Esophagus (tissue), 2 donors: ENCODE measurements around the gene COPS8. TPM values are rescaled to one million over a fixed set of nuclear protein-coding genes. Genes with fewer than 3 reads are reported as not detected.
A peak's percentile ranks its signal among the peaks of the same experiment; 100 is the strongest.

ENCODE experiments used
- H3K27ac ChIP-seq, 2 donors: one replicate each; pipeline ENCODE4 v1.5.1; 2013; ENCODE audit warnings: low read depth in 2 of 2, mild to moderate bottlenecking in 2 of 2, inconsistent platforms in 1 of 2, low read length in 1 of 2, moderate library complexity in 1 of 2
- H3K27me3 ChIP-seq, 2 donors: one replicate each; pipeline ENCODE4 v1.6.1; 2013; ENCODE audit warnings: low read length in 2 of 2, control low read depth in 1 of 2, mild to moderate bottlenecking in 1 of 2; ENCODE audit not compliant: insufficient read depth in 2 of 2, control insufficient read depth in 1 of 2
- H3K36me3 ChIP-seq, 2 donors: one replicate each; pipeline ENCODE4 v1.6.1; 2013; ENCODE audit warnings: low read length in 1 of 2; ENCODE audit not compliant: control insufficient read depth in 2 of 2, insufficient read depth in 2 of 2
- H3K4me1 ChIP-seq, 2 donors: one replicate each; pipeline ENCODE4 v1.6.1; 2013; ENCODE audit warnings: low read length in 1 of 2; ENCODE audit not compliant: control insufficient read depth in 2 of 2, insufficient read depth in 2 of 2
- H3K4me3 ChIP-seq, 2 donors: one replicate each; pipeline ENCODE4 v1.5.1; 2013; ENCODE audit warnings: low read length in 2 of 2, mild to moderate bottlenecking in 2 of 2, low read depth in 1 of 2, moderate library complexity in 1 of 2
- H3K9me3 ChIP-seq, 2 donors: one replicate each; pipeline ENCODE4 v1.6.1; 2013; ENCODE audit warnings: mild to moderate bottlenecking in 2 of 2, low read depth in 1 of 2, low read length in 1 of 2, moderate library complexity in 1 of 2; ENCODE audit not compliant: control insufficient read depth in 2 of 2, insufficient read depth in 1 of 2
- WGBS, 2 donors: extraction: QIAGEN DNeasy Blood & Tissue Kit; methylation state at CpG; one replicate each; pipeline ENCODE4 v1.1.7; 2013; 5-methylcytosine and 5-hydroxymethylcytosine counted together
- polyA plus RNA-seq, 2 donors: library from polyadenylated mRNA; stranded (reverse); fragments of 200-250 nt; gene quantifications; one replicate each; pipeline ENCODE4 v1.2.3, GENCODE V29; 2013
- donor health status: healthy with polysubstance abuse.
- donor health status: Bipolar disorder and iron deficiency.

The COPS8 gene
- polyA plus RNA-seq, 2 donors, result 15.0 to 24.0 TPM

GRCh38 chr2:237128026-237128703 is 42.5 kb downstream of the COPS8 start:
- H3K27ac ChIP-seq, result peak overlapping the region; percentile 38 to 59

GRCh38 chr2:237128845-237129592 is 43.3 kb downstream of the COPS8 start:
- 93 to 95% methylated on average over 10 of the region's 10 CpGs for WGBS, 2 donors
- Histone ChIP-seq H3K36me3 (no peaks in the 10 kb centered on the region), H3K9me3 (peaks cover 0 to 3% of the 10 kb centered on the region in 2 donors), H3K27me3 (no peaks in the 10 kb centered on the region), H3K4me1 (peaks cover 2 to 14% of the 10 kb centered on the region in 2 donors), H3K27ac (no peak overlapping the region), H3K4me3 (no peak overlapping the region)

More at GRCh38 chr2:237128026-237128703, 42.5 kb downstream of the COPS8 start:
- H3K4me1 ChIP-seq, result peaks cover 2 to 14% of the 10 kb centered on the region in 2 donors
- WGBS, 2 donors, result 20 to 29% methylated on average over 11 of the region's 11 CpGs
- no peak overlapping the region for H3K4me3 ChIP-seq
- no peaks in the 10 kb centered on the region for H3K36me3 ChIP-seq
- peaks cover 0 to 3% of the 10 kb centered on the region in 2 donors for H3K9me3 ChIP-seq
- no peaks in the 10 kb centered on the region for H3K27me3 ChIP-seq

- Histone ChIP-seq H3K4me3 (no peak overlapping the region), H3K9me3 (peaks cover 0 to 3% of the 10 kb centered on the region in 2 donors), H3K4me1 (peaks cover 2 to 14% of the 10 kb centered on the region in 2 donors), H3K27me3 (no peaks in the 10 kb centered on the region), H3K36me3 (no peaks in the 10 kb centered on the region), H3K27ac (no peak overlapping the region)
- 95% methylated on average over 4 of the region's 4 CpGs for WGBS, 2 donors
Observed at GRCh38 chr2:237129625-237130263, 44.1 kb downstream of the COPS8 start.

GRCh38 chr2:237130562-237131421 is 45.1 kb downstream of the COPS8 start:
- peaks cover 0 to 3% of the 10 kb centered on the region in 2 donors for H3K9me3 ChIP-seq
- H3K4me1 ChIP-seq, result peaks cover 2 to 14% of the 10 kb centered on the region in 2 donors
- no peak overlapping the region for H3K27ac ChIP-seq
- H3K36me3 ChIP-seq, result no peaks in the 10 kb centered on the region
- WGBS, 2 donors, result 90 to 93% methylated on average over 8 of the region's 8 CpGs
- no peaks in the 10 kb centered on the region for H3K27me3 ChIP-seq
- no peak overlapping the region for H3K4me3 ChIP-seq

GRCh38 chr2:237131749-237132533 is 46.3 kb downstream of the COPS8 start:
- Histone ChIP-seq H3K36me3 (no peaks in the 10 kb centered on the region), H3K27ac (no peak overlapping the region), H3K27me3 (no peaks in the 10 kb centered on the region), H3K9me3 (peaks cover 0 to 3% of the 10 kb centered on the region in 2 donors), H3K4me3 (no peak overlapping the region), H3K4me1 (peaks cover 2 to 14% of the 10 kb centered on the region in 2 donors)
- 55 to 63% methylated on average over 6 of the region's 6 CpGs for WGBS, 2 donors

GRCh38 chr2:237132799-237133198 is 47.1 kb downstream of the COPS8 start:
- WGBS, 2 donors, result 61 to 78% methylated on average over 5 of the region's 5 CpGs
- peaks cover 2 to 13% of the 10 kb centered on the region in 2 donors for H3K4me1 ChIP-seq

GRCh38 chr2:237134321-237135230 is 48.9 kb downstream of the COPS8 start:
- no peaks in the 10 kb centered on the region for H3K36me3 ChIP-seq
- 55% methylated on average over 4 of the region's 4 CpGs for WGBS, 2 donors
- peak overlapping the region; percentile 21 to 40 for H3K27ac ChIP-seq
- no peaks in the 10 kb centered on the region for H3K9me3 ChIP-seq
- H3K4me1 ChIP-seq, result peaks cover 1 to 4% of the 10 kb centered on the region in 2 donors
- H3K4me3 ChIP-seq, result no peak overlapping the region
- H3K27me3 ChIP-seq, result no peaks in the 10 kb centered on the region

More at GRCh38 chr2:237132799-237133198, 47.1 kb downstream of the COPS8 start:
- no peaks in the 10 kb centered on the region for H3K36me3 ChIP-seq
- H3K4me3 ChIP-seq, result no peak overlapping the region
- H3K9me3 ChIP-seq, result peaks cover 0 to 3% of the 10 kb centered on the region in 2 donors
- H3K27ac ChIP-seq, result no peak overlapping the region
- H3K27me3 ChIP-seq, result no peaks in the 10 kb centered on the region

GRCh38 chr2:237136824-237137223 is 51.1 kb downstream of the COPS8 start:
- WGBS, 2 donors, result 86 to 89% methylated on average over 9 of the region's 9 CpGs
- Histone ChIP-seq H3K36me3 (no peaks in the 10 kb centered on the region), H3K27ac (no peak overlapping the region), H3K4me3 (no peak overlapping the region), H3K27me3 (no peaks in the 10 kb centered on the region), H3K4me1 (peaks cover 0 to 4% of the 10 kb centered on the region in 2 donors), H3K9me3 (no peaks in the 10 kb centered on the region)
